ENCODE data around the gene RNF220. TPM values are rescaled to one million over a fixed set of nuclear protein-coding genes. Genes with fewer than 3 reads are reported as not detected.

Gene RNF220
- total RNA-seq, 1 experiment from 2014 or later, result 128 TPM

GRCh38 chr1:44500181-44501046, 95.4 kb downstream of the RNF220 start:
- DNase-seq (ENCODE audit: low spot score), result peak; percentile 62
- H3K4me1 Mint-ChIP-seq, result peaks cover 40% of the 10 kb centered on the region
- POLR2A ChIA-PET, result interaction anchor here (0.5 to 2.0 kb wide), 5 partner anchors 39 to 221 kb away, joined by 3 to 6 read pairs (median 3); no protein-coding TSS in a partner anchor
- H3K9me3 Mint-ChIP-seq, result no peaks in the 10 kb centered on the region
- H3K4me3 Mint-ChIP-seq, result no peak overlapping the region
- H3K36me3 Mint-ChIP-seq, result no peaks in the 10 kb centered on the region
- peak; percentile 72 for ATAC-seq
- no peak overlapping the region for H3K27ac Mint-ChIP-seq
- H3K27me3 Mint-ChIP-seq (ENCODE audit: low read depth), result peaks cover 3% of the 10 kb centered on the region
- CTCF ChIA-PET, result interaction anchor here (0.6 to 3.6 kb wide), 31 partner anchors 10 to 950 kb away, joined by 3 to 43 read pairs (median 5); no protein-coding TSS in a partner anchor
- TF ChIP-seq STAT6 (CRISPR knock-in tag; conservative IDR thresholded peaks at IDR 0.05; ENCODE audit: low read depth) (no peak), NR1H2 (CRISPR knock-in tag; IDR thresholded peaks at IDR 0.05) (no peak), ZNF281 (CRISPR knock-in tag; IDR thresholded peaks at IDR 0.05) (0 out of 2 replicates have a peak, but pooled peaks have one; percentile 26), CDX4 (CRISPR knock-in tag; IDR thresholded peaks at IDR 0.05; ENCODE audit: borderline replicate concordance) (no peak), ZNF416 (CRISPR knock-in tag; IDR thresholded peaks at IDR 0.05) (no peak), ELF4 (CRISPR knock-in tag; IDR thresholded peaks at IDR 0.05; ENCODE audit: low read depth) (no peak), PRRX2 (CRISPR knock-in tag; IDR thresholded peaks at IDR 0.05) (no peak), CTCF (IDR thresholded peaks at IDR 0.05) (0 out of 2 replicates have a peak, but pooled peaks have one; percentile 12), ATF6 (CRISPR knock-in tag; IDR thresholded peaks at IDR 0.05) (no peak), ZNF317 (CRISPR knock-in tag; IDR thresholded peaks at IDR 0.05; ENCODE audit: borderline replicate concordance, low read depth) (0 out of 2 replicates have a peak, but pooled peaks have one; percentile 69), ZBTB43 (CRISPR knock-in tag; IDR thresholded peaks at IDR 0.05) (no peak), ETV6 (CRISPR knock-in tag; IDR thresholded peaks at IDR 0.05) (no peak), NR2C2 (CRISPR knock-in tag; IDR thresholded peaks at IDR 0.05) (no peak), ZNF423 (CRISPR knock-in tag; IDR thresholded peaks at IDR 0.05) (0 out of 2 replicates have a peak, but pooled peaks have one; percentile 52), NFYB (CRISPR knock-in tag; conservative IDR thresholded peaks at IDR 0.05; ENCODE audit: low read depth) (no peak), ZNF219 (CRISPR knock-in tag; IDR thresholded peaks at IDR 0.05; ENCODE audit: borderline replicate concordance) (no peak), EMX1 (CRISPR knock-in tag; IDR thresholded peaks at IDR 0.05) (no peak), IRF2 (CRISPR knock-in tag; IDR thresholded peaks at IDR 0.05; ENCODE audit: borderline replicate concordance, low read depth) (no peak), GTF2I (CRISPR knock-in tag; conservative IDR thresholded peaks at IDR 0.05) (no peak), ZNF512 (CRISPR knock-in tag; IDR thresholded peaks at IDR 0.05; ENCODE audit: borderline replicate concordance) (no peak)

Measured in WTC11 (cell line).